Erythroblast (primary cell): ENCODE data around the gene BACH2.

Source experiments
- DNase-seq, 2 experiments: peaks; one replicate each; lab custom pipeline; 2025; lab: John Stamatoyannopoulos, UW
- GATA1 ChIP-seq: IDR thresholded peaks from 2 replicates; pipeline ENCODE4 v1.6.1; 2011; ENCODE audit warnings: low read depth, mild to moderate bottlenecking, control low read depth, low read length, moderate library complexity
- POLR2A ChIP-seq: IDR thresholded peaks from 2 replicates; pipeline ENCODE4 v1.6.1; 2011; ENCODE audit warnings: mild to moderate bottlenecking, low read length

The BACH2 gene

DNA sequence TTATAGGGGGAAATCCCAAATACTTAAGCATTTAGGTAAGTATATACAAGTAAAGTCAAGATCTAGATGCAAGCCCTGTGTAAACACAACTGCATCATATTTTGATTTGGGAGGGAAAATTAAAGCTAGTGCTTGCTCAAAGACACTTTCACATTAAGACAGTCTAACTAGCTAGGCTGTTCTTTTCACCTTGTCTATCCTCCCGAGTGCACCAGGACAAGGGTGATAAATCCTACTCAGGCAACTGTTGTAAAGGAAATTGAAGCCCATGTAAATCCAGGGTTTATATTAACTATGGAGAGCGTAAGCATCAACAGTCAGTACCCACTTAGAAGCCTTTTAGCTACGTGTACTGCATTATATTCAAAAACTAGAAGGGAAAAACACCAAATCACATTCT lies 19.3 kb upstream of the BACH2 start:
- no peak for TF ChIP-seq POLR2A
- TF ChIP-seq GATA1, result no peak
- DNase-seq, result no peak

DNA sequence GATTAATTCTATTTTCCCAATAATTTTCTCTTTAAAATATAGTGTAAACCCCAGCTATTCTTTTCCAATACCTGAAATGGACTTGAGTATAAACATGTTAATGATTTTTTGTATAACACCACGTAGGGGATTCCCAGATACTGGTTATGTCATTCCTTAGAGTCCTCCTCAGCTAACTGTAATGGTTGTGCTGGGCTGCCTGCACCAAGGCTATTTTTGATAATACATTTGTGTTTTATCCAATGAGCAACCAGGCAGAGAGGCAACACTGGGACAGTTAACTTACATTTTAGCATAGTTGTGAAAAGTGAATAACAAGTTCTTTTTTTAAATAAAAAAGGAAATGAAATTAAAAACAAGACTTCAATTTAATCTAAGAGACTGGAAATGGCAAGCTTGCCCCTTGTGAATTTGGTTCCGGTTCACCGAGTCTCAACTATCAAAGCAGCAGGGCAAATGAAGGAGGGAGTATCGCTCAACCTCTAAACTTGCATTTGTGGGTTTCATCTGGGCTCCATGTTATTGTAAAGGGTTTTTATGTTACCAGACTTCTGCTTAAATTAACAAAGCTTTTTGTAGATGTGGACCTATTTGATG lies 18.8 kb upstream of the BACH2 start:
- no peak for TF ChIP-seq GATA1
- no peak for TF ChIP-seq POLR2A
- DNase-seq, result no peak

DNA sequence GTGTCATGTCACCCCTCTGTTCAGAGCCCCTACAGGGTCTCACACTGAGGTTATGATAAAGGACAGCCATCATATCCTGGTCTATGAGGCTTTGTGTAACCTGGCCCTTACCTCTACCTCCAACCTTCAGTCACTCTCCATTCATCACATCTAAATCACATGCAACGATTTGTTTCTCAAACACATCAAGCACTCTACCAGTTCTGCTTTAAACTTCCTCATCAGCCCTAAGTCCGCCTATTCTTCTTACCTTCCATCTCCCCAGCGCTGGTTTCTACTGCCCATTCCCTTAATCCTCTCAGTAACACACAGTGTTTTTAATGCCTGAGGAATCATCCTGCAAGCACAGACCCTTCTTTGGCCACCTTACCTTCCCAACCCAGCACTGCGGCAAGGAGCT lies 17.9 kb upstream of the BACH2 start:
- TF ChIP-seq GATA1, result no peak
- TF ChIP-seq POLR2A, result no peak
- no peak for DNase-seq

DNA sequence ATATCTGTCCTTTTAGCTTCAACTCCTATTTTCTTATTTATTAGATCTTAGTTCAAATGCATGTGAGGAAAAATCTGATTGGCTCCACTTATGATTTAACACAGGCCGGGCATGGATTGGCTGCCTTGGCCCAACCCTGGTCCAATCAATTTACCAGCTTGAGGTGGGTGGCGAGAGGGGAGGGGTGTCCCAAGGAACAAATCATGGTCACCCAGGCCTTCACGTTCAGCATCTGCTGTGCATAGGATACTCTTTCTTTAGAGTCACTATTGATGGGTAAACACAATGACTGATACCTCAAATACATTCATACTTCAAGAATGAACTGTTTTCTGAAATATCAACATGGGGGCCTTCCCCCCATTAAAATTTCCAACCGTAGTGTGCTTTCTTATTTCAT lies 14.9 kb upstream of the BACH2 start:
- no peak for TF ChIP-seq POLR2A
- TF ChIP-seq GATA1, result no peak
- DNase-seq, result no peak

DNA sequence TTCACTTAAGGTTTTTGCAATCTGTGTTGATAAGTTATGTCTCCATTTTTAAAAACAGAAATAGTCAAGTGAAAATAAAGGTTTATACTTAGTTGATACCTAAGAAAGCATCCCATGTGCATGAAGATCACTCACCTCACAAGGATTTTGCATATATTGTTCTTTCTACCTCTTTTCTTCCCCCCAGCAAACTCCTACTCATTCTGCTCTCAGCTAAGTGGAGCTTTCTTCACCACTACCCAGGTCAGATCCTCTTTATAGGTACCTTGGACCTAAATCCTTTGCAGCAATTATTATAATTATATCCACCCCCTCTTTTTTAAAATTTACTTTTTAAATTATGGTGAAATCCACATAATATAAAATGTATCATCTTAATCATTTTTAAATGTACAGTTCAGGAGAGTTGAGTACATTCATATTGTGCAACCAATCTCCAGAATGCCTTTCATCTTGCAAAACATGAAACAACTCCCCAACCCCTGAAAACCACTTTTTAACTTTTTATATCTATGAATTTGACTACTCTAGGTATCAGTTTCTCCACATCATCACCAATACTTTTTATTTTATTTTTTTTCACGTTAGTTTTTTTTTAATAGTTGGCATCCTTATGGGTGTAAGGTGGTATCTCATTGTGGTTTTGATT lies 9.3 kb upstream of the BACH2 start:
- TF ChIP-seq GATA1 (no peak), POLR2A (no peak)
- no peak for DNase-seq

DNA sequence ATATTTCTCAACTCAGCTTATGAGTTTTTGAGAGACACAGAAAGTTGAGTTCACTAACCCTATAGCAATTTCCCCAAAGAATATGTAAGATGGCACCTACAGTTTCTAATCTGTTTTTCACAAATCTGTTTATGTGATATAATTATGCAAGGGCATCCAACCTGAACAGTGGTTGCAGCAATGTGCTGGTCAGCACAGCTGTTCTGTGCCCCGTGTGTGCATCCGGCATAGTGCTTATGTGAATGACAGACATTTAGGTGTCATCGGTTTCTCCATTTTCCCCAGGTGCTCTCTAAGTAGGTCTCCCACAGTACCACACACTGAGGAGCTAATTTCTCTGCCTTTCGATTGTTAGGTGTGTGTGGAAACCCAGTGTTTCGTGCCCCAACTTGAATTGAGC lies 7.7 kb upstream of the BACH2 start:
- no peak for DNase-seq
- TF ChIP-seq POLR2A (no peak), GATA1 (no peak)

DNA sequence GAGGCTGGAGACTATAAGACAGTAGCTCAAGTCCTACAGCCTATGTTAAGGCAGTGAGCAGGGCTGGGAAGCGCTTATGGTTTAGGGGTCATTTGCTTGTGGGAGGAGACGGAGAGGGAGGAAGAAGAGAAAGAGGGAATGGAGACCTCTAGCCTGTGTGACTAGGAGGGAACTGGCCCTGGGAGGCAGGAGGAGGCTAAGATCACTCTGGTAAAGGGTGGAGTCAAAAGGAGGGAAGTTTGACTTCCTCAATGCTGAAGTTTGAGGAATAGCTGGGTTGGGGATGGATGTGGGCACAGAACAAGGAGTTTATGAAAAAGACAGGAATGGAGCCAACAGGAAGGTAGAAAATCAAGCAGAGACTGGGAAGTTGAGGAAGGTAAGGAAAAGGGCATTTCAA lies 6.4 kb upstream of the BACH2 start:
- no peak for DNase-seq
- TF ChIP-seq POLR2A, result no peak
- no peak for TF ChIP-seq GATA1

DNA sequence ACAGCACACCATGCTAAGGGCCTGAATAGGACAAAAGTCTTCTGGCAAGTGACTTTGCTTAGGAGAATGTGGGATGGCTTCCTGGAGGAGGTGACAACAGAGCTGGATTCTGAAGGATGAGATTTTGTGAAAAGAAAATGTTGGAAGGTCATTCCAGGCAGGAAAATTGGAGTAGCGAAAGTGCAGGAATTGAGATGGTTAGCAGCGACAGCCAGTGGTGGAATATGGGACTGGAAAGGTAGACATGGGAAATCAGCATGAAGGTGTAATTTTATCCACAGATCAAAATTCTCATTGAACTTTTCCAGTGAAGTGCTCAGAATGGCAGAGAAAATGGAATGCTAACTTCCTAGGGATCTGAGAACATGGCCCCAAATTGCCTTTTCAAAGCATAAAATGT lies 5.7 kb upstream of the BACH2 start:
- TF ChIP-seq GATA1 (no peak), POLR2A (no peak)
- DNase-seq, result no peak

DNA sequence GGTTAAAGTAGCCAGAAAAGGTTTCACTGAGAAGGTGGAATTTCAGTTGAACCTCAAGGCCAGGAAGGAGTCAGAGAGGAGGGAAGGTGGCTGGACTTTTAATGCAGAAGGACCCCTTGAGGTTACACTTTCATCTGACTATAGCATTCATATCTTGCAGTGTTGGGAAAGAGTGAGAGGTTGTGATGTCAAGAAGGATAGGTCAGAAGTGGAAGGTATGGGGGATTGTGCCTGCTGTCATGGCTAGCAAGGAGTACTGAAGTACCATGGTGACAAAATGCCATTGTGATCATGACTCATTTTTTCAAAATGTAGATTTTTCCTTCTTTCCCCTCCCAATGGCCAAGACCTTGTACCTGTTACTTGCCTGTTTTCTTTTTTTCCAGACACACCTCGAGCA lies 5.2 kb upstream of the BACH2 start:
- no peak for TF ChIP-seq POLR2A
- no peak for TF ChIP-seq GATA1
- DNase-seq, result no peak

DNA sequence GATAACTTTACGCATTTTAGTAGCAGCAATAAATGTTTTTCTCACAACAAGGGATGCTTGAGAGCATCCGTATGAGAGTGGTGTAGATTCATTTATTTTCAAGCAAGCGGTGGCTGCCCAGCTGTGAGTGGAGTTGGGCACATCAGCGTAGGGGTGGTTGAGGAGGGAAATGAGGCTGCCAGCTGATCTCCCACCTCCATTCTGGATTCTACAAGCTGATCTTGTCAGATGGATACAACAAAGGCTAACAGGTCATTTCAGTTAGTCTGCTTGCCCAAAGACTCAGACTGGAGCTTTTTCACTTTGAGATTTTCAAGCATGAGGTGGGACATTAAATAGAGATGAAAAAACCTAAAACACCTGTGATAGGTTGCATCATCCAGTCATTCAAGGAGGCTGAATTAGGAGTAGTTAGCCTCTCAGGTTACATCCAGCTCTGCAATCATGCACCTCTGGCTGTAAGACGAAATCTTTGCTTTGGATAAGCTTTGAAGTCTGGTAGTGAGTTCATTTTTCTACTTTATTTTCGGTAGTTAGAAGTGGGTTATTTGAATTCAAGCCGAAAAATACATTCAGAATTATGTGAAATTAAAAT lies 1.9 kb upstream of the BACH2 start:
- TF ChIP-seq POLR2A, result no peak
- TF ChIP-seq GATA1, result no peak
- DNase-seq, result no peak

DNA sequence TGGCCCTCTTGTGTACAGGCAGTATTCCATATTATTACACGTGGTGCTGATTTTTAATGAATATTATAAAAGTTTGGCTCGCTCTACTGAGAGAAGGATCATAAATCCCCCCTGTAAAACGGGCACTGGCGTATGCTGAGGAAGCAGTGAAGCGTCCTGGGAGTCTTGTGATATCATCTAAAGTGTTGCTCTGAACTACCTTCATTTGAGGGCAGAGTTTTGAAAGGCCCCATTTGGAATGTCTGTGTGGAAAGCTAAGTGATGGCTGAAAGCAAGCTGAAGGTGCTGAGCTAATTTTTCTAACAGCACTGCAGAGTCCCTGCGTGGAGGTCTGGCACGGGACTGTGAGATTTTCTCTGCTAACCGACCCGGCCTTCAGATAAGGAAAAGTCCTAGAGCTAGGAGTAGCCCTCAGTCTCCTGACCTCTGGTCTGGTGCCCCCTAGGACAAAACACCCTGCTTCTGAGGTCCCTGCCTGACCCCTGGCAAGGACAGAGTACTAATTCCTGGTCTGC lies 1.3 kb upstream of the BACH2 start:
- no peak for TF ChIP-seq POLR2A
- no peak for TF ChIP-seq GATA1
- no peak for DNase-seq

DNA sequence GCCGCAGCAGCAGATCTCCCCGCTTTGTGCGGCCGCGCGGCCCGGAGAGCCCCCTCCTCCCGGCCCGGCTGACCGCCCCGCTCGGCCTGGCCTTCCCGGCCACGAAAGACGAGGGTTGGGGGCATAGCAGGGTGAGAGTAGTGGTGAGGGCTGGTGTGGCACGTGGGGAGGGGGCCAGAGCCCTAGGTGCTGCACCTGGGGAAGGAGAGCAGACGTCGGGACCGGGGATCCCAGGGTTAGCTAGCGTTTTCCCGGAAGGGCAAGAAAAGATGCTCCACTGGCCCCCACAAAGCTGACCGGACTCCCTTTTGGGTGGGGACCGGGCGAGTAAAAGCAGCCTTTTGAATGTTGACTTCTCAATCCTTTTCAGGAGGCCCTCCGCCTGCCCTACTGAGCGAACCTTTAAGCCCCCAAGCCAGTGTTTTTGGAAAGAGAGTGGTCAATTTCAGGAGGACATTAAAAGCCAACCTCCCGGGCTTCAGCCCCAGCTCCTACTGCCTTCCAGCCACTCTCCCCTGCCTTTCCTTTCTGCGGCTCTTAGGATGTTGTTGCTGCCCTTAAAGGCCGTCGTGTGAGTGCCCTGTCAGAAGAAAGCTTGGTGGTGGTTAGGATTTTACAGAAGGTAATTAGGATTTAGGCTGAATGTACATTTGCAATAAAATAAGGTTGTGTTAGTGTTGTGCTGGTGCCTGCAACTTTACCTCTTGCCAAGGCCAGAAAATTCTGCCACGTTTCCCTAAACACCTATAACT lies 648 bp upstream of the BACH2 start:
- no peak for DNase-seq
- no peak for TF ChIP-seq POLR2A
- TF ChIP-seq GATA1, result no peak

DNA sequence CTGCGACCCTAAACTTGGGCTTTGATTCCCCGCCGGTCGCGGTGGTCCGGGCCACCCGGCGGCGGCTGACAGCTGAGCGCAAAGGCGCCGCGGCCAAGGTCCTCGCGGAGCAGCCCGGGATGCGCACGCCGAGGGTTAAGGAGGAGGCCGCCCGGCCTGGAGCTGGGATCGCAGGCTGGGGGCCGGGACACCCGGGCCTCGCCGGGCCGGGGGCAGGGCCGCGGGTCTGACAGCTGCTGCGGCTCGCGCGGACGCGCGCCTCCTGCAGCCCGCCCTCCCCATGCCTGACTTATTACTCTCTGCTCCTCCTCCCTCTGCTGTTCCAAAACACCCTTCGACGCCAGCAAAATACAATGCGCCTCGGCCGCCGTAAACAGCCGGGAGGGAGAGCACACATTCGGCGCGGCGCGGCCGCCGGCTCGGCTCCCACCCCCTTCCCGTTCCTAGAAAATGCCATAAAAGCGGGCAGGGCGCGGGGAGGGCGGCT lies 746 bp downstream of the BACH2 start:
- TF ChIP-seq POLR2A (no peak), GATA1 (no peak)
- DNase-seq, result peak; percentile 70 to 72
